HL-60 (cell line): ENCODE measurements around the gene DPYD.
A peak's percentile ranks its signal among the peaks of the same experiment; 100 is the strongest.

Experiments used
- DNase-seq, 2 experiments: peaks; one replicate each; pipeline ENCODE4 v3.0.0-alpha.2; 2010 to 2020; ENCODE audit warnings: low read depth in 1 of 2, low spot score in 1 of 2
- H3K27ac ChIP-seq: fragments of 250-450 bp; sonication (Bioruptor Pico); replicated peaks from 2 replicates; pipeline ENCODE4 v1.5.1; 2020; ENCODE audit warnings: mild to moderate bottlenecking, moderate library complexity
- H3K27me3 ChIP-seq: fragments of 250-450 bp; sonication (Bioruptor Pico); 2 replicates; pipeline ENCODE4 v1.5.1; 2021; ENCODE audit warnings: mild to moderate bottlenecking, moderate library complexity; ENCODE audit not compliant: insufficient read depth, poor library complexity, severe bottlenecking
- H3K4me3 ChIP-seq: replicated peaks from 2 replicates; pipeline ENCODE4 v1.5.1; 2011; ENCODE audit warnings: mild to moderate bottlenecking, control low read depth, low read length; ENCODE audit not compliant: insufficient read depth
- GABPA ChIP-seq: IDR thresholded peaks from 2 replicates; pipeline ENCODE4 v1.6.1; 2012; ENCODE audit warnings: low read depth
- POLR2AphosphoS5 ChIP-seq: IDR thresholded peaks from 2 replicates; pipeline ENCODE4 v1.6.1; 2012; ENCODE audit warnings: low read depth
- SPI1 ChIP-seq: IDR thresholded peaks from 2 replicates; pipeline ENCODE4 v1.6.1; 2012; ENCODE audit warnings: low read depth, mild to moderate bottlenecking, borderline replicate concordance
- TF ChIP-seq, protein P1 (sequence below): IDR thresholded peaks from one replicate; pipeline ENCODE4 v1.5.1; 2011; ENCODE audit warnings: low read length, control low read depth, inconsistent platforms; ENCODE audit not compliant: insufficient read depth
- TF ChIP-seq, protein P2 (sequence below): IDR thresholded peaks from 2 replicates; pipeline ENCODE4 v1.6.1; 2012; ENCODE audit warnings: low read depth; ENCODE audit not compliant: insufficient replicate concordance

The DPYD gene

DNA sequence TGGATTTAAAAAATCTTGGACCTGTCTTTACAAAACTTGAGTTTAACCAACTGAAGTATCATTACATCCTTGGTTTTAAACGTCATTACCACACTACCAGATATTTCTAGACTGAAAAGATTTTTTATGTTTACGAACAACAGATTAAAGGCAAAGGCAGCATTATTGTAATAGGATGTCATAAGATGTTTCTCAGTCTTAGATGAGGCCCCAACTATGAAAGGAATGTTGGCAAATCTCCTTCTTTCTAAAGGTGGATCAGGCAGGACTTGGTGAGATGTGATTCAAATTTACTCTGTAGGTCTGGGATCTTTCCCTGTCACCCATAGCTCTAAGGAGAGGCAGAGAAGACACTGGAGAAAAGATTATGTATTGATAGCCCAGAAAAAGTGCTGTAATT lies 781.3 kb downstream of the DPYD start:
- TF ChIP-seq POLR2AphosphoS5, result no peak
- no peak for TF ChIP-seq GABPA
- TF ChIP-seq, protein P1, sequence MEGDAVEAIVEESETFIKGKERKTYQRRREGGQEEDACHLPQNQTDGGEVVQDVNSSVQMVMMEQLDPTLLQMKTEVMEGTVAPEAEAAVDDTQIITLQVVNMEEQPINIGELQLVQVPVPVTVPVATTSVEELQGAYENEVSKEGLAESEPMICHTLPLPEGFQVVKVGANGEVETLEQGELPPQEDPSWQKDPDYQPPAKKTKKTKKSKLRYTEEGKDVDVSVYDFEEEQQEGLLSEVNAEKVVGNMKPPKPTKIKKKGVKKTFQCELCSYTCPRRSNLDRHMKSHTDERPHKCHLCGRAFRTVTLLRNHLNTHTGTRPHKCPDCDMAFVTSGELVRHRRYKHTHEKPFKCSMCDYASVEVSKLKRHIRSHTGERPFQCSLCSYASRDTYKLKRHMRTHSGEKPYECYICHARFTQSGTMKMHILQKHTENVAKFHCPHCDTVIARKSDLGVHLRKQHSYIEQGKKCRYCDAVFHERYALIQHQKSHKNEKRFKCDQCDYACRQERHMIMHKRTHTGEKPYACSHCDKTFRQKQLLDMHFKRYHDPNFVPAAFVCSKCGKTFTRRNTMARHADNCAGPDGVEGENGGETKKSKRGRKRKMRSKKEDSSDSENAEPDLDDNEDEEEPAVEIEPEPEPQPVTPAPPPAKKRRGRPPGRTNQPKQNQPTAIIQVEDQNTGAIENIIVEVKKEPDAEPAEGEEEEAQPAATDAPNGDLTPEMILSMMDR, result no peak
- TF ChIP-seq, protein P2, sequence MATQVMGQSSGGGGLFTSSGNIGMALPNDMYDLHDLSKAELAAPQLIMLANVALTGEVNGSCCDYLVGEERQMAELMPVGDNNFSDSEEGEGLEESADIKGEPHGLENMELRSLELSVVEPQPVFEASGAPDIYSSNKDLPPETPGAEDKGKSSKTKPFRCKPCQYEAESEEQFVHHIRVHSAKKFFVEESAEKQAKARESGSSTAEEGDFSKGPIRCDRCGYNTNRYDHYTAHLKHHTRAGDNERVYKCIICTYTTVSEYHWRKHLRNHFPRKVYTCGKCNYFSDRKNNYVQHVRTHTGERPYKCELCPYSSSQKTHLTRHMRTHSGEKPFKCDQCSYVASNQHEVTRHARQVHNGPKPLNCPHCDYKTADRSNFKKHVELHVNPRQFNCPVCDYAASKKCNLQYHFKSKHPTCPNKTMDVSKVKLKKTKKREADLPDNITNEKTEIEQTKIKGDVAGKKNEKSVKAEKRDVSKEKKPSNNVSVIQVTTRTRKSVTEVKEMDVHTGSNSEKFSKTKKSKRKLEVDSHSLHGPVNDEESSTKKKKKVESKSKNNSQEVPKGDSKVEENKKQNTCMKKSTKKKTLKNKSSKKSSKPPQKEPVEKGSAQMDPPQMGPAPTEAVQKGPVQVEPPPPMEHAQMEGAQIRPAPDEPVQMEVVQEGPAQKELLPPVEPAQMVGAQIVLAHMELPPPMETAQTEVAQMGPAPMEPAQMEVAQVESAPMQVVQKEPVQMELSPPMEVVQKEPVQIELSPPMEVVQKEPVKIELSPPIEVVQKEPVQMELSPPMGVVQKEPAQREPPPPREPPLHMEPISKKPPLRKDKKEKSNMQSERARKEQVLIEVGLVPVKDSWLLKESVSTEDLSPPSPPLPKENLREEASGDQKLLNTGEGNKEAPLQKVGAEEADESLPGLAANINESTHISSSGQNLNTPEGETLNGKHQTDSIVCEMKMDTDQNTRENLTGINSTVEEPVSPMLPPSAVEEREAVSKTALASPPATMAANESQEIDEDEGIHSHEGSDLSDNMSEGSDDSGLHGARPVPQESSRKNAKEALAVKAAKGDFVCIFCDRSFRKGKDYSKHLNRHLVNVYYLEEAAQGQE, result no peak
- no peak for TF ChIP-seq SPI1
- no peak overlapping the region for H3K27ac ChIP-seq
- H3K4me3 ChIP-seq, result no peak overlapping the region
- DNase-seq, result no peak
- no peaks in the 10 kb centered on the region for H3K27me3 ChIP-seq

DNA sequence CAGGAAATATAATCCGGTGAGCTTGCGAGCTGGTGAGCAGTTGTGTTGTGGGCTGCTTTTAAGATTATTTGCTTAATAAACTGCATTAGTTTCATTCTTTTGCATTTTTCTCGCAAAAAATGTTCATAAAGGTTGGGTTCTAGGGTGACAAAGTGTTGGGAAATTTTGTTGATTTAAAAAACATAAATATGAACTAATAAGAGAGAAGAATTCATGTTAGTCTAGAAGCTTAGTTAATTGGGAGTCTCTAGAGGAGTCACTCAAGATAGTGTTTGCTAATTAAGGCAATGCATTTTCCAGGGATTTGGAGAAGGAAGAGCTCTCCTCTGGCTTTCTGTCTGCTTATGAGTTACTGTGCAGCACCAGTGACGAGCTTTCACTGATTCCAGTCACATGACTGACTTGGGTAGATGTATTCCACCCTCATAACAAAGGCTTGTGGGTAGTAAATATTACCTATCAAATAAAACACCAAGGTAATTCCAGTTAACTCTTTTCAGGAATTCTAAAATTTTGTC lies 782.3 kb downstream of the DPYD start:
- TF ChIP-seq, protein P2, result no peak
- TF ChIP-seq GABPA, result no peak
- no peak for DNase-seq
- Histone ChIP-seq H3K27ac (no peak overlapping the region), H3K27me3 (no peaks in the 10 kb centered on the region), H3K4me3 (no peak overlapping the region)

DNA sequence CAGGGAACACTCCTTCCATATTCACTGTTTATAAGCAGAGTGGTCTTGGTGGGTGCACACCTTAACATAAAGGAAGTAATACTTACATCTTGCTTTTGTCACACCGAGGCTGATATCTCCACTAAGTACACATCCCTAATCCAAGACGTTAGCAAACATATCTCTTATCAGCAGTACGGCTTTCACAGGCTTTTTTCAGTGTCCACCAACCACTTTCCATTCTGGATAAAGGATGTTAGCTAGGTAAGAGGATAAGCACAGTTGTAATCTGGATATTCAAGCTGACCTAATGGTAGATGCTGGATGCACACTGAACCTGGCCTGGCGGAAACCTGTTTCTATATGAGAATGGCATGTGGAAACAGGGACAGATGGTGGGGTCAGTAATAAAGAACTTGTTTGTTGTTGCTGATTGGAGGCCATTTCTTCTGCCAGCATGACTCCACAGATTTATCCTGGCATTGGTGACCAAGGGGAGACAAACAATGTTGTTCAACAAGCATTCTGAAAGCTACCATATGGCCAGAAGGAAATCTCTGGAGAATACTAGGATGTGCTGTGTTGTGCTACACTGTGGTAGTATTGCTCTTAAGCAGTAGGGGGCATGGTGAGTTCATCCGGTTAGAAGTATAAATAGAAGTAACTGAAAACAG lies 782.8 kb downstream of the DPYD start:
- Histone ChIP-seq H3K4me3 (no peak overlapping the region), H3K27me3 (no peaks in the 10 kb centered on the region), H3K27ac (no peak overlapping the region)
- DNase-seq, result peak; percentile 16 to 35
- TF ChIP-seq, protein P1, result peak; percentile 32
- TF ChIP-seq POLR2AphosphoS5 (no peak), GABPA (no peak)
- TF ChIP-seq, protein P2, result no peak
